H1 (cell line): Measurements from ENCODE around the gene ZNG1A. TPM values are rescaled to one million over a fixed set of nuclear protein-coding genes. Genes with fewer than 3 reads are reported as not detected.

ENCODE experiments used
- CTCF ChIA-PET: fragments of 300-600 bp; sonication (Branson Sonifier 250); formaldehyde crosslinking; loops from one replicate; lab custom pipeline; 2021; ENCODE audit not compliant: partially characterized antibody; lab: Charles Lee
- POLR2A ChIA-PET: fragments of 300-600 bp; sonication (Branson Sonifier 250); formaldehyde crosslinking; loops from one replicate; lab custom pipeline; 2021; ENCODE audit warnings: inconsistent platforms; ENCODE audit not compliant: partially characterized antibody; lab: Charles Lee
- DNase-seq, 2 experiments: peaks; one replicate each; pipeline versions ENCODE4 v3.0.0 to v3.0.0-alpha.2; 2010 to 2022; ENCODE audit warnings: low spot score in 2 of 2, low read depth in 1 of 2, mixed read lengths in 1 of 2
- FAIRE-seq: peaks from 2 replicates; lab custom pipeline; 2011; peaks lifted over from hg19 to GRCh38; lab: Jason Lieb, UNC
- H2AFZ ChIP-seq: 2 replicates; pipeline ENCODE4 v1.8.1; 2012; ENCODE audit warnings: low read length, inconsistent platforms
- H2AK5ac ChIP-seq: 2 replicates; pipeline ENCODE4 v1.6.1; 2013; ENCODE audit warnings: low read depth, low read length
- H2BK120ac ChIP-seq: replicated peaks from 2 replicates; pipeline ENCODE3; 2013; ENCODE audit warnings: low read depth, low read length, inconsistent platforms
- H2BK12ac ChIP-seq: 2 replicates; pipeline ENCODE4 v1.6.1; 2013; ENCODE audit warnings: low read depth, low read length
- H2BK15ac ChIP-seq: 2 replicates; pipeline ENCODE4 v1.6.1; 2013; ENCODE audit warnings: low read length
- H2BK20ac ChIP-seq: 2 replicates; pipeline ENCODE4 v1.6.1; 2013; ENCODE audit warnings: low read length
- H2BK5ac ChIP-seq: 2 replicates; pipeline ENCODE4 v1.6.1; 2013; ENCODE audit warnings: low read depth, low read length
- H3K14ac ChIP-seq: 2 replicates; pipeline ENCODE4 v1.6.1; 2013; ENCODE audit warnings: inconsistent platforms; ENCODE audit not compliant: insufficient read length
- H3K18ac ChIP-seq: 2 replicates; pipeline ENCODE4 v1.6.1; 2013; ENCODE audit warnings: low read length; ENCODE audit errors: extremely low read depth
- H3K23ac ChIP-seq: 2 replicates; pipeline ENCODE4 v1.6.1; 2013; ENCODE audit warnings: inconsistent platforms; ENCODE audit not compliant: insufficient read length
- H3K23me2 ChIP-seq: 2 replicates; pipeline ENCODE4 v1.6.1; 2013; ENCODE audit warnings: low read depth, low read length
- H3K27ac ChIP-seq: 2 replicates; pipeline ENCODE4 v1.6.1; 2011; ENCODE audit warnings: low read depth, low read length, inconsistent platforms
- H3K27me3 ChIP-seq, 4 experiments: replicated peaks in 1 of 4; 1 replicate in 1 of 4; 2 replicates in 3 of 4; pipeline versions ENCODE4 v1.6.1 to v1.8.1; 2011 to 2013; ENCODE audit warnings: low read length in 3 of 4, mild to moderate bottlenecking in 3 of 4, inconsistent platforms in 2 of 4, mixed read lengths in 2 of 4, moderate library complexity in 1 of 4; ENCODE audit not compliant: control insufficient read depth in 3 of 4, insufficient read depth in 3 of 4; ENCODE audit errors: extremely low read depth in 1 of 4
- H3K36me3 ChIP-seq, 4 experiments: 2 replicates each; pipeline versions ENCODE4 v1.6.1 to v1.8.1; 2011 to 2013; ENCODE audit warnings: mild to moderate bottlenecking in 4 of 4, low read length in 3 of 4, moderate library complexity in 2 of 4, control low read depth in 1 of 4, inconsistent platforms in 1 of 4; ENCODE audit not compliant: insufficient read depth in 4 of 4, control insufficient read depth in 2 of 4
- H3K4ac ChIP-seq: replicated peaks from 2 replicates; pipeline ENCODE3; 2013; ENCODE audit warnings: low read length, low read depth, mixed read lengths, inconsistent platforms; ENCODE audit not compliant: insufficient read length
- H3K4me1 ChIP-seq, 4 experiments: replicated peaks in 1 of 4; 1 replicate in 1 of 4; 2 replicates in 3 of 4; pipeline versions ENCODE4 v1.6.1 to v1.8.1; 2011 to 2013; ENCODE audit warnings: low read length in 3 of 4, inconsistent platforms in 2 of 4, mixed read lengths in 1 of 4; ENCODE audit not compliant: insufficient read depth in 4 of 4, control insufficient read depth in 3 of 4
- H3K4me2 ChIP-seq, 2 experiments: 2 replicates each; pipeline versions ENCODE4 v1.6.1 to v1.8.1; 2011 to 2013; ENCODE audit warnings: low read depth in 2 of 2, low read length in 2 of 2, control low read depth in 1 of 2, inconsistent platforms in 1 of 2, mild to moderate bottlenecking in 1 of 2; ENCODE audit not compliant: insufficient read depth in 1 of 2
- H3K4me3 ChIP-seq, 4 experiments: fragments of 200-600, 300-600 bp in 1 of 4; sonication (generic), shearing (Covaris generic), sonication (Bioruptor Twin) in 1 of 4; 2 replicates each; pipeline versions ENCODE4 v1.5.1 to v1.8.1; 2011 to 2016; ENCODE audit warnings: low read length in 4 of 4, low read depth in 3 of 4, control low read depth in 2 of 4, inconsistent platforms in 2 of 4, mild to moderate bottlenecking in 2 of 4, mixed read lengths in 1 of 4, moderate library complexity in 1 of 4; ENCODE audit not compliant: insufficient read depth in 2 of 4; ENCODE audit errors: extremely low read depth in 1 of 4
- H3K56ac ChIP-seq: replicated peaks from 2 replicates; pipeline ENCODE3; 2013; ENCODE audit warnings: low read depth, mild to moderate bottlenecking, mixed read lengths, low read length, inconsistent platforms; ENCODE audit not compliant: insufficient read length
- H3K79me1 ChIP-seq: 2 replicates; pipeline ENCODE4 v1.6.1; 2013; ENCODE audit warnings: low read depth, low read length, control low read depth
- H3K79me2 ChIP-seq, 2 experiments: 2 replicates each; pipeline versions ENCODE4 v1.6.1 to v1.8.1; 2012 to 2013; ENCODE audit warnings: low read length in 2 of 2, mild to moderate bottlenecking in 2 of 2, inconsistent platforms in 1 of 2; ENCODE audit not compliant: insufficient read depth in 2 of 2, control insufficient read depth in 1 of 2
- H3K9ac ChIP-seq, 4 experiments: replicated peaks in 1 of 4; 1 replicate in 1 of 4; 2 replicates in 3 of 4; pipeline versions ENCODE4 v1.6.1 to v1.8.1; 2011 to 2013; ENCODE audit warnings: low read depth in 3 of 4, low read length in 3 of 4, control low read depth in 2 of 4, mild to moderate bottlenecking in 2 of 4, moderate library complexity in 2 of 4, inconsistent platforms in 1 of 4; ENCODE audit errors: extremely low read depth in 1 of 4
- H3K9me3 ChIP-seq, 2 experiments: 2 replicates each; pipeline versions ENCODE4 v1.6.1 to v1.8.1; 2012 to 2013; ENCODE audit warnings: mild to moderate bottlenecking in 2 of 2, moderate library complexity in 2 of 2, control low read depth in 1 of 2, inconsistent platforms in 1 of 2, low read depth in 1 of 2, low read length in 1 of 2, mixed read lengths in 1 of 2; ENCODE audit not compliant: insufficient read depth in 2 of 2
- H4K20me1 ChIP-seq, 2 experiments: replicated peaks in 1 of 2; 2 replicates each; pipeline versions ENCODE3 to v1.8.1; 2011 to 2013; ENCODE audit warnings: inconsistent platforms in 2 of 2, low read length in 2 of 2, mild to moderate bottlenecking in 1 of 2; ENCODE audit not compliant: insufficient read depth in 2 of 2, control insufficient read depth in 1 of 2
- H4K5ac ChIP-seq: 2 replicates; pipeline ENCODE4 v1.6.1; 2013; ENCODE audit warnings: low read length, low read depth, mixed read lengths, inconsistent platforms; ENCODE audit not compliant: insufficient read length
- H4K8ac ChIP-seq: 2 replicates; pipeline ENCODE4 v1.8.0; 2013; ENCODE audit warnings: mild to moderate bottlenecking, moderate library complexity, low read length, inconsistent platforms; ENCODE audit not compliant: insufficient read depth; ENCODE audit errors: extremely low read depth
- H4K91ac ChIP-seq: replicated peaks from 2 replicates; pipeline ENCODE3; 2013; ENCODE audit warnings: low read length, mixed read lengths, inconsistent platforms; ENCODE audit not compliant: insufficient read length
- TCF12 ChIP-seq: IDR thresholded peaks from 2 replicates; pipeline ENCODE4 v1.6.1; 2011; ENCODE audit warnings: low read depth, mild to moderate bottlenecking, low read length
- WGBS, 2 experiments: shearing (Covaris generic) in 1 of 2; methylation state at CpG; one replicate each; pipeline versions ENCODE4 v1.1.6 to v1.1.7; 2013 to 2015; ENCODE audit warnings: low lambda C conversion rate in 2 of 2, mixed read lengths in 2 of 2, inconsistent platforms in 1 of 2, low coverage in 1 of 2, missing lambda C conversion rate in 1 of 2; ENCODE audit not compliant: insufficient replicate concordance in 2 of 2, insufficient coverage in 1 of 2, insufficient read length in 1 of 2; ENCODE audit errors: extremely low coverage in 1 of 2, missing lambda C conversion rate in 1 of 2; 5-methylcytosine and 5-hydroxymethylcytosine counted together
- polyA plus RNA-seq, 7 experiments: library from polyadenylated mRNA; depleted of rRNA in 3 of 7; stranded (reverse) in 5 of 7; unstranded in 2 of 7; fragments of >200 nt in 5 of 7; fragments of 200-250 nt in 2 of 7; gene quantifications; 1 replicate in 5 of 7; 2 replicates in 1 of 7; 4 replicates in 1 of 7; pipeline versions ENCODE4 v1.2.1 to v1.2.3, GENCODE V29; 2011 to 2013; ENCODE audit warnings: missing spikeins in 2 of 7, mixed read lengths in 2 of 7
- total RNA-seq: library from RNA; stranded (reverse); fragmentation: NEBNext Ultra II Directional; extraction: Animal tissue kit (Norgen Biotek cat#: 25700); gene quantifications from 2 replicates; pipeline ENCODE4 v1.2.1, GENCODE V29; 2021

ZNG1A gene
- total and polyA plus RNA-seq, 2 of the 8 experiments (the other 6 are each of a cell fraction or from before 2014, with no cell fraction given): 18.2 to 46.5 TPM

GRCh38 chr9:212297-212696 lies 33.4 kb upstream of the ZNG1A start:
- Histone ChIP-seq H3K4me2 (no peak overlapping the region), H2AK5ac (no peak overlapping the region), H2BK120ac (no peak overlapping the region), H3K56ac (no peak overlapping the region), H3K79me1 (no peaks in the 10 kb centered on the region), H4K91ac (no peak overlapping the region), H2BK15ac (no peak overlapping the region), H3K4me3 (no peak overlapping the region), H3K18ac (no peak overlapping the region), H3K23ac (no peak overlapping the region), H4K8ac (no peak overlapping the region), H3K27ac (no peak overlapping the region), H3K79me2 (no peaks in the 10 kb centered on the region), H3K9me3 (no peaks in the 10 kb centered on the region; a peak in 1 of 4 replicates), H3K14ac (no peak overlapping the region), H4K5ac (no peak overlapping the region), H3K4me1 (peaks cover 0 to 2% (median 0%) of the 10 kb centered on the region in 4 experiments; a peak in 2 of 7 replicates), H2AFZ (no peak overlapping the region), H3K27me3 (peaks cover 0 to 27% (median 18%) of the 10 kb centered on the region in 4 experiments; a peak in 6 of 7 replicates), H2BK12ac (no peak overlapping the region), H2BK20ac (no peak overlapping the region), H3K23me2 (peaks cover 3% of the 10 kb centered on the region; the same call in 1 of the 2 replicates), H4K20me1 (no peaks in the 10 kb centered on the region), H3K36me3 (no peaks in the 10 kb centered on the region), H2BK5ac (no peak overlapping the region), H3K9ac (no peak overlapping the region), H3K4ac (no peak overlapping the region)
- CTCF ChIA-PET: no interaction called here
- WGBS, 2 experiments: 87% methylated on average over 3 of the region's 3 CpGs; no CpG with 5 or more reads in 1 of the 2 experiments
- FAIRE-seq: no peak
- TF ChIP-seq TCF12: no peak
- POLR2A ChIA-PET: no interaction called here
- DNase-seq: no peak
